ENCODE data around the gene EEF2.

Gene EEF2

DNA sequence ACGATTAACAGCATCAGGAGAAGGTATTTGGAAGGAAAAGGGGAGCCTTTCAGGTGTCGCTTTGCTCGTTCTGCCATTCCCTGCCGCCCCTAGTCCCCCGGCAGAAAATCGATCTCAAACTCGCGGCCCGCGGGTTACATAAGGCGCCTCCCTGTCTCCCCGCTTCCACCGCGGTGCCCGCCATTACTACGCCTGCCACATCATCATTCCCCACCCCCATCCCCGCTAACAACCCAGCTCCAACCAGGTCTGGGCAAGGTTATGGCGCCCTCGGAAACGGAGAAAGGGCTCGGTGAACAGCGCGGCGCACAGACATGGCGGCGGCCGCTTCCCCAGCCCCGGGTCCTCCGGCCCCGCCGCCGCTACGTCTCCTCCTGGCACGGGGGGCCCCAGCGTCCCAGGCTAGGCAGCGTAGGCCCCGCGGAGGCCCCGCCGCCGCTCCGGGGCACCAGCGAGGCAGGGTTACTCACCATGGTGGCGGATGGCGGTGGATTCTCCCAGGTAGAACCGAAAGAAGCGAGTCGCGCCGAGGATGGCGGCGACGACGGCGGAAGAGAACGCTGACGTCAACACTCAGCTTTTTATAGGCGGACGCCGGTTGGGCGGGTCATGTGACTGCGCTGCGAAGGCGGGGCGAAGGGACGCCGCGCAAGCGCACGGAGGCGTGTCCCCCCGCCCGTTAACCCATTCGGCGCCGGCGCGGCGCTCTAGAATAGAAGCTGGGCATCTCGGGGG, at the start of gene EEF2:
EEF2 (minus strand) TSS at position 556 of the 735 bp plus-strand sequence; CDS start at position 473, 83 bp downstream.
- DNase-seq (ENCODE audit: low spot score) = peak; percentile 90

DNA sequence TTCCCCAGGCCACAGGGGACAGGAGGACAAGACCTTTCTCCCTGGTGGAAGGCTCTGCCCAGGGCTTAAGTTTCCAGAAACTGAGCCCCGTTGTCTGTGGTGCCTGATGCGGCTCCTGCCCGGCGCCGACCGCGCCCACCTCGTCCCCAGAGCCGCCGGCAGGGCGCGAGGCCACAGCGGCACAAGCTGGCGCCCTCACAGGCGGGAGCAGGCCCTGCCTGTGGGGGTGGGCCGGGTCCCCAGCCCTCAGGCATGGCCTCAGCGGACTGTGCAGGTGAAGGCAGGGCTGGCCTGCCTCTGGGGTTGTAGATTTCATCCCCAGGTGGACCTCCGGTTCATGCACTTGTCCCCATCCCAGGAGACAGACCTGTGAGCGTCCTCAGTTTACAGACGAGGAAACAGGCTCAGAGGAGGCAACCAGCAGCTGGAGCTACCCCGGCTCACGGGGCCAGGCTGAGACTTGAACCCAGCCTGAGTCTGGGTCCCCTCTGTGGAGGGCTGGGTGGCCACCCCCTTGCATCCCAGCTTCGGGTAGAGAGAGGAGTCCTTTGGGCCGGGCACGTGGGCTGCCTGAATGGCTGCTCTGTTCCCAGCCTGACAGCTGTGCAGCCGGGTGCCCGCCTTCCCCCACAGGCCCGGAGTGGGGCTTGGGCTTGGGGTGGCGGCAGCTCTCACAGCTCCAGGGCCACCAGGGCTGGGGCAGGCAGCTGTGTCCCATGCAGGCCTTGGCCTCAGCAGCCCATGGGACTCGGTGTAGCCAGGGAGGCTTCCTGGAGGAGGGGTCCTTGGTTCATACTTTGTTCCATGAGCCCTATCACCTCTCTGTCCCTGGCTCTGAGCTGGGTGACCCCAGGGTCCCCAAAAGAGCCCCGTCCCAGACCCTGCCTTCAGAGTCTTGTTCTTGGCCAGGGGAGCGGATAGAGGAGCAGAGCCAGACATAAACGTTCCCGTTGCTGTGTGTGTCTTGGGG, 49.1 kb upstream of the EEF2 start:
- no peak for DNase-seq (ENCODE audit: low spot score)

DNA sequence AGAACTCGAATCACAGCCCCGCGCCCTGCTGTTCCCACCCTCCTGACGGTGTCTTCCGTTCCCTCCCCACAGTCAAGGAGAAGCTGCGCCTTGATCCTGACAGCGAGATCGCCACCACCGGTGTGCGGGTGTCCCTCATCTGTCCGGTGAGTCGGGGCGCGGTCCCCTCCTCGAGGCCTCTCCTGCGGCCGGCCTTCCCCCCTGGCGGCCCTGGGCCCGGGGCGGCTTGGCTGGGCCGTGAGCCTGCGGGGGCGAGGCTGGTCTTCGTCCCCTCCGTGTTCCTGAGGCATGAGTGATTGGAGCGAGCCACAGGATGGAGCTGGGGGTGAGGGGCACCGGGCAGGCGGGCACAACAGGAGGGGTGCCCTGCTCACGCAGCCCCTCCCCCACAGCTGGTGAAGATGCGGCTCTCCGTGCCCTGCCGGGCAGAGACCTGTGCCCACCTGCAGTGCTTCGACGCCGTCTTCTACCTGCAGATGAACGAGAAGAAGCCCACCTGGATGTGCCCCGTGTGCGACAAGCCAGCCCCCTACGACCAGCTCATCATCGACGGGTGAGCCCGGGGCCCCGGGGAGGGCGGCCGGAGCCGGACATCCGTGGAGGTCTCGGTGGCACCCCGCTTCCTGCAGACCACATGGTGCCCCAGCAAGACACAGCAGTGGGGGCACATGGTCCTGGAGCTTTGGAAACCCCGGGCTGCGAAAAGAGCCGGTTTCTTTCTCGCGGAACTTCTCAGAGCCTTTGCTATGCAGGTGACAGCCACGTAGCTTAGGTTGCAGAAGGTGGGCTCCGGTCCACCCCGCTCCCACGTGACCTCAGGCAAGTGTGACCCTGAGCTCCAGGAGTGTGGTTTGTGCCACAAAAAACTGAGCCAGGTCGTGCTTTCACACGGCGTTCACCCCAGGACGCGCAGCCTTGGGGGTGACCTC, 48.0 kb upstream of the EEF2 start:
- no peak for DNase-seq (ENCODE audit: low spot score)

DNA sequence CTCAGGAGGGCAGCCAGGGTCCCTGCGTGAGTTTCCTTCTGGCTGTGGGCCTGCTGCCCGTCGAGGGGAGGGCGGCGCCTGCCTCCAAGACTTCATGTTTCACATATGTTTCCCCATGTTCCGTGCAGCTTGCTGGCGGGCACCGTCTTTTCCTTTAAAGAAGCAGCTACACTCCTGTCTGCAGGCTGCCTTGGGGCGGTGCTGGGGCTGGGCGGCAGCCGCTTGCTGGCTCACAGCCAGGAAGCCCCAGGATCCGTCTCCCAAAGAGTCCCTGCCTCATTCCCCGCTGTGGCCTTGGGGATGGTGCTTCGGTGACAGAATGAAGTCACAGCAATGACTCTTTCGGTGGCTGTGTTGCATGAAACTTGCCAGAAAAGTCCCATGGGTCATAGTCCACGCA, 47.2 kb upstream of the EEF2 start:
- DNase-seq (ENCODE audit: low spot score) = no peak

DNA sequence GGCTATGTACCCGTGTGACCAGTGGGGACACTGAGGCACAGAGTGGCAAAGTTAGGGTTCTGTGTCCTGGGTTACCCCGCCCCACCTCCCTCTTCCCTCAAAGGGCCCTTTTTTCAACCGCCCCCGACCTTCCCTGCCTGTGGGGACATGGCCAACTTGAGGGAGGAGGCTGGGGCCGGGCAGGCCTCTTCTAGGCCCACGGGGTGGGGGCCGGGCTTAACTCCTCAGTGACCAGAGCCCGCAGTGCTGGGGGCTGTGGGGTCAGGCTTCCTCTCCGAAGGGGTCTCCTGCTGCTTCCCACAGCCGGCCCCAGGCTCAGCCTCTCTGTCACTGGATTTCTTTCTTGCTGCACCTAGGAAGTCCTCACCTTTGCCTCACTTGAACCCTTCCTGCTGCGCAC, 46.2 kb upstream of the EEF2 start:
- DNase-seq (ENCODE audit: low spot score) = no peak

DNA sequence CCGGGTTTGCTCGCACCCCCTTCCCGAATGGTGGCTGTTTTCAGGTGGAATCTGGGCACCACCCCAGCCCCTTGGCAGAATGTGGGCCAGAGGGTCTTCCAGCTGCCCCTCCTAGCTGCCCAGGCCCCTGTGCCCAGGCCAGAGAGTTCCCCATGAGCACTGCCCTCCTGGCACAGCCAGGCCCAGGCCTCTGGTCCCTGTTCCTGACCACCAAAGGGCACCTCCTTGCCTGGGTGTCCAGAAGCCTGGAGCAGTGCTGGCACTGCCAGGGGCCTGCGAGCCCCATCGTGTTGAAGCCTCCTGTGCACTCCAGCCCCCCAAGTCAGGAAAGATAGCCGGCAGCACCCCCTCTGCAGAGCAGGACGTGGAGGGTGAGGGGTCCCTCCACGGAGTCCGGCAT, 45.7 kb upstream of the EEF2 start:
- no peak for DNase-seq (ENCODE audit: low spot score)

DNA sequence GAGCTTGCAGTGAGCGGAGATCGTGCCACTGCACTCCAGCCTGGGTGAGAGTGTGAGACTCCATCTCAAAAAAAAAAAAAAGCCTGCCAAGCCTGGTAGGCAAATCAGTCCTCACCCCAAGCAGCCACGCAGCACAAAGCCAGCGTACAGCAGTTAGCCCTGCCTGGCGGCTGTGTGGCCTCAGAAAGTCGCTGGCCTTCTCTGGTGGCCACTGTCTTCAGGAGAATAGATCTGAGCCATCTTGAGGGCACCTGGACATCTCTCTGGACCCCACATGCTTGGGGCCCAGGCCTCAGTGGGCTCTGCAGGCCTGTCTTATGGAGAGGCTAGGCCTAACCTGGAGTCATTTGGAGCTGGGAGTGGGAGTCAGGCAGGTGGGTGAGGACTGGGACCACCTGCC, 45.3 kb upstream of the EEF2 start:
- no peak for DNase-seq (ENCODE audit: low spot score)

DNA sequence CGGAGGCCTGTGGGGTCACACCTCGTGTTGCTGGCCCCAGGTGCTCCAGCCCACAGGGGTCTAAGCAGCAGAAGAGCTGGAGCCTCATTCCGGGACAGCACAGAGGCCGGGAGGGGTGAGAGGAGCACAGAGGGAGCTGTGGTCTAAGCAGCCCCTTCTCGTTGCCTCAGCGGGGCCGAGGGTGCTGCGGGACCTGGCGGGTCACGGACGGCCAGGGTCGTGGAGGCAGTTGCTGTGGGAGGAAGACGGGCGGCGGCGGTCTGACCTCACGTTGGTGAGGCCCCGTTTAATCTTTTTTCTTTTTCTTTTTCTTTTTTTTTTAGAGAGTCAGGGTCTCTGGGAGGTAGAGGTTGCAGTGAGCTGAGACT, 44.0 kb upstream of the EEF2 start:
- no peak for DNase-seq (ENCODE audit: low spot score)

DNA sequence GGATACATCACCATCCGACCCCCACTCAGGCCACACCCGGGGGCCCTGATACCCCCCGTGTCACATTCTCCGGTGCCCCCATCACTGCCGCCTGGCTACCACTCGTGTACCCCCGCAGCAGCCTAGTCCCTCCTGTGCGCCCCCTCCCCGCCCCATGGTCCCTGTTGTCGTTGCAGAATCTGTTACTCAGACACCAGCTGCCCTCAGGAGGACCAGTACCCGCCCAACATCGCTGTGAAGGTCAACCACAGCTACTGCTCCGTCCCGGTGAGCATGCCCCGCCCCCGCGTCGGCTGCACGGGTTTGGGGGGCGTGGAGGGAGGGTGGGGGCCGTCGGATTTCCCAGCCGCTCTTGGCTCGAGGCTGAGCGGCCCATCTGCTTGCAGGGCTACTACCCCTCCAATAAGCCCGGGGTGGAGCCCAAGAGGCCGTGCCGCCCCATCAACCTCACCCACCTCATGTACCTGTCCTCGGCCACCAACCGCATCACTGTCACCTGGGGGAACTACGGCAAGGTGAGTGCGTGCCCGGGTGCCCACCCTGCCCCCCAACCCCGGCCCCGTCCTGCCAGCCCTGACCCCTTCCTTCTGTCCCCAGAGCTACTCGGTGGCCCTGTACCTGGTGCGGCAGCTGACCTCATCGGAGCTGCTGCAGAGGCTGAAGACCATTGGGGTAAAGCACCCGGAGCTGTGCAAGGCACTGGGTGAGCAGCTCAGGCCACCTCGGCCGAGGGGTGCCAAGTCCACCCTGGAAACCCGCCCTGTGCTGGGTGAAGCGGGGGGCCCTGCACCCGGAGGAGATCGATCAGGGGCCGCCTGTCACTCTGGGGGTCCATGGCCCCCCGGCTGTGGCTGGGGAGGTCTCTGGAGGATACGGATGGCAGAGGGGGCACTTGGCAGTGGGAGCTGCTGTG, 43.3 kb upstream of the EEF2 start:
- DNase-seq (ENCODE audit: low spot score) = no peak

DNA sequence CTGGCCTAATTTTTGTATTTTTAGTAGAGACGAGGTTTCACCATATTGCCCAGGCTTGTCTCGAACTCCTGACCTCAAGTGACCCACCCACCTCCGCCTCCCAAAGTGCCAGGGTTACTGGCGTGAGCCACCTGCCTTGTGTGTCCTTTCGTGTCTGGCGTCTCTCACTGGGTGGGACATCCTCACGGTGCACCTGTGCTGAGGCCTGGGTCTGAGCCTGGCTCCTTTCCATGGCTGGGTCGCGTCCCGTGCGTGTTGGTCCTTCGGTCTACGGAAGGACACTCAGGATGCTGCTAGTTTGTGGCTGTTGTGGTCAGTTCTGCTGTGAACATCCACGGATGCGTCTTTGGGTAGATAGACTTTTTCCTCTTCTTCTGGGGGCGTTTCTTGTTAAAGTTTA, 41.9 kb upstream of the EEF2 start:
- no peak for DNase-seq (ENCODE audit: low spot score)

DNA sequence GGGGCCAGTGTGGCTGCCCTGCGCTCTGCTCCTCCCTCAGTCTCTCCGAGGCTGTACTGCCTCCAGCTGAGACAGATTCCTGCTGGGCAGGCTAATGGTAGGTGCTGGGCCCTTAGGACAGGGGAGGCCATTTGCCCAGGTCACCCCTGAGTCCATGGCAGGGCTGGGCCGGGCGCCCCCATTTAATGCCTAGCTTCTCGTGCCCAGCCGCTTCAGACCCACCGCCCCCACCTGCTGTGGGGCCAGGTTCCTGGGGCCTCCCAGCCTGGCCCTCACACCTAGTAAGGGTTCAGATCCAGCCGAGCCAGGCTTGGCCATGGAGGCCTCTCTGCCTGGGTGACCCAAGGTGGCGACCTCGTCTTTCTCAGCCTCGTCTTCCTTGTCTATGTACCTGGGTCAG, 40.1 kb upstream of the EEF2 start:
- DNase-seq (ENCODE audit: low spot score) = no peak

DNA sequence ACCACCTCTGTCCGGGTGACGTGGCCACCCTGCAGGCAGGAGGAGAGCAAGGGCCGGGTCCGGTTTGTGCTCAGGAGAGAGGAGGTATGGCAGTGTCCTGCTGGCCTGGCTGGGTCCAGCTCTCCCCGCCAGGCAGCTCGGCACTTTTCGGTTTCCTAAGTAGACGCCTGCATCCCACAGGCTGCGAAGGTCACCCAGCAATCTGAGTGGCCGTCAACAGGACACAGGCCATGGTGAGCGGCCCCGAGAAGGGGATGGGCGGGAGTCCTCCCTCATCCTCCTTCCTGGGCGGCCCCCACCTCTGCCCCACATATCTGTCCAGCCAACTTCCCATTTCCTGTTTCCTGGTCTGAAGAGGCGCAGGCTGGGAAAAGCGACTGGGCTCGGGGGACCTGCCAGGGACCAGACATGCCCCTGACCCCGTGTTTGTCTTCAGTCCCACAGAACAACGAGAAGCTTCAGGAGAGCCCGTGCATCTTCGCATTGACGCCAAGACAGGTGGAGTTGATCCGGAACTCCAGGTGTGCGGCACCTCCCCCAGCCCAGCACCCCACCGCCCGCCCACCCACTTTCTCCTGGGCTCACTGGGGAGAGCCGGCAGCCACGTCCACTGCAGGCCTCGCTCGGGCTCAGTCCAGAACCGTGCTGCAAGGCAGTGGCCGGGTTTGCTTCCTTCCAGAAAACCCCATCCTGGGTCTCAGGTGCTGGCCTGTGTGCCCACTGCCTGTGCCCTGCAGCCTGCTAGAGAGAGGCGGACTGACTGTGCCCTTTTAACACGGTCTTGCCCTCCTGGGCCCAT, 38.5 kb upstream of the EEF2 start:
- no peak for DNase-seq (ENCODE audit: low spot score)

DNA sequence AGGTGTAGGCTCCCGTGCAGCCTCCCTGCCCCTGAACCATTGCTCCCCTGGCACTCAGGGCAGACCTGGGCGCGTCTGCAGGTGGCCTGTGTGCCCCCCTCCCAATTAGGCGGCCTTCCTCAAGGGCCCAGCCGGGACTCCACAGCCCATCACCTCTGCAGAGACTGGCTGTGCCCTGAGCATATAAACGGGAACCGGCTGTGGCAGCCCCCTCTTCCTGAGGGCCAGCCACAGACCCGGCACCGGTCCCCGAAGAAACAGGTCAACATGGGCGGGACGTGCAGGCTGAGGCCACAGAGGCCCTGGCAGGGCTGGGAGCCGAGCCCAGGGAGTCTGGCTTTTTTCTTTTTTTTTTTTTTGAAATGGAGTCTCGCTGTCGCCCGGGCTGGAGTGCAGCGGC, 34.3 kb upstream of the EEF2 start:
- DNase-seq (ENCODE audit: low spot score) = no peak

DNA sequence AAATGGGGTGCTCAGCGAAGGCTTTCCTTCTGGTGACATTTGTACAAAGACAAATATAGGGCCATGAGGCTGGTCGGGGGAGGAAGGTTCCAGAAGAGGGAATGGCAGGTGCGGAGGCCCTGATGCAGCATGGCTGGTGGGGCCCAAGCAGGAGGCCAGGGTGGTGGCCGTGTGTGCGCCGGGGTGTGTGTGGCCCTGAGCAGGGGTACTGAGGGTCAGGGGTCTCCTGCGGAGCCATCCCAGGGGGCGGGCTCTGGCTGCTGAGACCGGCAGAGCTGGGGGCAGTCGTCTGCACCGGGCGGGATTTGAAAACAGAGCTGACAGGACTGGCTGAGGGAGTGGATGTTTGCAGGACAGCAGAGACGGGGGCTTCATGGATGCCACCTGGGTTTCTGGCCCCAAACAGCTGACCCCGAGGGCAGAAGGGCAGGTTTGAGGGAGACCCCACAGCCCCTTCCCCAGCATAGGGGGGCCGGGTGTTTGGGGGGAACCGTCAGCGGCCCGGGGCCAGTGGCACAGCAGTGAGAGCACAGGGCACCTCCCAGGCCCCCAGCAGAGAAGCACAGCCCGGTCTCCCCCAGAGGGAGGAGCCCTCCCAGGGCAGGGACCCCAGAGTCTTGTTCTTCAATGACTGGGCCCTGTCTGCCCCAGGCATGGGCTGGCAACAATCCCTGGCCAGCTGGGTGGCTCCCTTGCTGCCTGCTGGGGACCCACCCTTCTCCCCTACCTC, 33.7 kb upstream of the EEF2 start:
- DNase-seq (ENCODE audit: low spot score) = no peak

DNA sequence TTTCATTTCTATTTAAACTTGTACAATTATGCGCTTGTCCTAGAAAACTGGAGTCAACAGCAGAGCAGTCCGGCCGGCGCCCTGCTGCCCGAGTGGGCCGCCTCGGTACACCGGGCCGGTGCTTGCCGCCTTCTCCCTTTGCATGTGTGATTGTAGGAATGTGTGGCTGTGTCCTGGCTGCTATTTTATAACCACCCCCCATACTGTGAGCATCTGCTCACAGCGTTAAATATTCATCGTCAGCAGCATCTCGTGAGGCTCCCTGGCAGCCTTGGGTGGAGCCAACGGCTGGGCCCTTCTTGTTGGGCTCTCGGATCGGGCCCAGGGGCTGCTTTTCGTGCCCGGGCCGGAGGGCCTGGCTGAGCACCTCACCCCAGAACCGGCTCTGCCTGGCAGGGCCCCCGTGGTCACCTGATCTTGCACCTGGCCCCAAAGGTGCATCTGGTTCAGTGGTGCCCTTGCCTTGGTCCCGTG, 32.9 kb upstream of the EEF2 start:
- no peak for DNase-seq (ENCODE audit: low spot score)

DNA sequence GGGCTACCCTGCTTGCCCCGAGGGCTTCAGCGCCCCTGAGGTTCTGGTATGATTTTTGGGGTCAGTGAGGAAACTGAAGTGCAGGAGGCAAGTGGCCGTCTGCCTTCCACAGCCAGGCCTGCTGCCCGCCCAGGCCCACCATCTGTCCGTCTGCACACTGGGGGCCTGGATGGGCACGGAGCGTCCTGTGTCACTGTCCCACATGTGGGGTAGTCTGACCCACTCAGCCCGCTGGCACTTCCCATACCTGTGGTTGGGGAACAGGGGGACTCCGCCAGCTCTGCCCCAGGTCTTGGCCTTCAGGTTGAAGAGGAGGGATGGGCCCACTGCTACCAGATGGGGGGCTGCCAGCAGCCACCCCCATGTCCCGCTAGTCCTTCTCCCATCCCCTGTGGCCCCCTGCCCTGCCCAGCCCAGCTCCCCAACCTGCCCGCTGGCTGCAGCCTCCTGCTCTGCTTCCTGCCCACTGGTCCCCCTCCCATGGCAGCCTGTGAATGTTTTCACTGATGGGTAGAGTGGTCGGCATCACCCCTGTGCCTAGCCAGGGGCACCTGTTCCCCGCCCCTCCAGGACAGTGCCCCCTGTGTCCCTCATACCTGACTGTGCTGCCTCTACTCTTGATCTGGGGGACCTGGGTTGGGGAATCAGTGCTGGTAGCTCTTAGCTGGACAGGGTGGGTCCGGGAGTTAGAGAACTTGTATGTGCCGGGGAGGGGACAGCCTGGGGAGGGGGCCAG, 31.8 kb upstream of the EEF2 start:
- no peak for DNase-seq (ENCODE audit: low spot score)

DNA sequence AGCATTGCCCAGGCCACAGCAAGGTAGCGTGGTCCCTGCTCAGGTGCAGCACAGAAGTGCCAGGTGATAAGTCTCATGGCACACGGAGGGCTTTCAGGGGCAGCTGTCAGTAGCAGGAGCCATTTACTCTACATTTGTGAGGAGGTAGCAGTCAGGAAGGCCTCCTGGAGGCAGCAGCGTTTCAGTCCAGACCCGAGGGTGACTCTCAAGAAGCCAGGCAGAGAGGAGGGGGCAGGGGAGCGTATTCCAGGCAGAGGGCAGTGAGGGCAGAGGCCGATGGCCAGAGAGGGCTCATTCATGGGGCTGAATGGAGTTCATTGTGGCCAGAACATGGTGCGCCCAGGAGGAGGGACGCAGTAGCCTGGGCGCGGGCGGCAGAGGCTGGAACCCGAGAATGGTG, 31.2 kb upstream of the EEF2 start:
- no peak for DNase-seq (ENCODE audit: low spot score)

DNA sequence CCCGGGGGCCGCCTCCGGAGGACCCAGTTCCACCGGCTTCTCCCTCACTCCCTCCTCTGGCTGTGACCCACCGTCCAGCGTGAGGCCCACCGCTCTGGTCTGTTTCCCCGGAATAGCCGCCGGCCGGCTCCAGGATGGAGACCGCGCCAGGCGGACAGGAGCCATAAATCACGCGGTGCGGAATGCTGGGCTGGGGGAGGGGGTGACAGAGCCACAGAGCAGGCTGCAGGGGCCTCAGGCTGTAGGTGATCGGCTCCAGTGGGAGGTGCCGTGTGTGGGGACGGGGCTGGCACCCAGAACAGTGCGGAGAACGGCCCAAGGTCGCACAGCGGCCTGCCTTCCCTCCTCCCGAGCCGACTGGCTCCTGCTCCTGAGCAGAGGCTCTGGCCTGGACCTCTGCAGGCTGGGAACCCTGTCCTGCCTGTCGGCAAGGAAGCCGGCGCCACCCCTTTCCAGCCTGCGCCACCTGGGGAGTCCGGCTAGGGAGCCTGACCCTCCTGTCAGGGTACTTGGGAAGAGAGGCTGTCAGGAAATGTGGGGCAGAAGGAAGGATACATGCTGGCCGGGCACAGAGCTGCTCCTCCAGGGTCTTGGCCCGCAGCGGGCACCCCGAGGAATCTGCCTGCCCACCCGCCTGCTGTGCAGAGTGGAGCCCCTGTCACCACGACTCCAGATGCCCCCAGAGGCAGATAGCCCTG, 30.6 kb upstream of the EEF2 start:
- DNase-seq (ENCODE audit: low spot score) = no peak

Measured in CD4-positive, alpha-beta T cell treated with Interleukin-6 at 100 ng/mL for 8 hours (primary cell).